Kidney (tissue), 14 donors: Measurements from ENCODE around the gene ARHGEF3. TPM values are rescaled to one million over a fixed set of nuclear protein-coding genes. Genes with fewer than 3 reads are reported as not detected.

Experiments used
- DNase-seq, 5 donors: peaks; one replicate each; pipeline ENCODE4 v3.0.0-alpha.2; 2013 to 2020
- FAIRE-seq: peaks from 2 replicates; lab custom pipeline; 2012; peaks lifted over from hg19 to GRCh38; lab: Jason Lieb, UNC
- H3K27ac ChIP-seq, 2 donors: one replicate each; pipeline ENCODE4 v1.7.0; 2013; ENCODE audit warnings: low read depth in 2 of 2, low read length in 2 of 2, inconsistent platforms in 1 of 2
- H3K27me3 ChIP-seq: one replicate; pipeline ENCODE4 v1.7.1; 2013; ENCODE audit warnings: low read length, inconsistent platforms; ENCODE audit not compliant: control insufficient read depth, insufficient read depth
- H3K36me3 ChIP-seq, 3 donors: one replicate each; pipeline versions ENCODE4 v1.7.0 to v1.7.1; 2013; ENCODE audit warnings: low read length in 3 of 3, control low read depth in 1 of 3, inconsistent platforms in 1 of 3; ENCODE audit not compliant: insufficient read depth in 3 of 3, control insufficient read depth in 2 of 3
- H3K4me1 ChIP-seq, 3 donors: one replicate each; pipeline versions ENCODE4 v1.7.0 to v1.7.1; 2013; ENCODE audit warnings: low read length in 3 of 3, inconsistent platforms in 1 of 3, low read depth in 1 of 3; ENCODE audit not compliant: control insufficient read depth in 2 of 3, insufficient read depth in 2 of 3
- H3K4me3 ChIP-seq, 3 donors: one replicate each; pipeline versions ENCODE4 v1.7.0 to v1.8.1; 2013; ENCODE audit warnings: low read length in 3 of 3, control low read depth in 1 of 3, inconsistent platforms in 1 of 3
- H3K9ac ChIP-seq, 3 donors: one replicate each; pipeline versions ENCODE4 v1.7.0 to v1.7.1; 2013; ENCODE audit warnings: low read length in 3 of 3, control low read depth in 1 of 3, inconsistent platforms in 1 of 3
- H3K9me3 ChIP-seq, 3 donors: one replicate each; pipeline versions ENCODE4 v1.7.0 to v1.7.1; 2013; ENCODE audit warnings: low read length in 3 of 3, control low read depth in 1 of 3, inconsistent platforms in 1 of 3; ENCODE audit not compliant: control insufficient read depth in 2 of 3, insufficient read depth in 1 of 3
- intact Hi-C: fragments of 100-400 bp; cut with DNase I; formaldehyde crosslinking; loops from one replicate; pipeline ENCODE4 v1.11.1; 2022
- polyA plus RNA-seq: library from polyadenylated mRNA; stranded (reverse); fragments of 350-450 nt; fragmentation: Illumina TruSeq; extraction: RNeasy Lipid Tissue Mini Kit (QIAGEN cat#74804); gene quantifications from one replicate; pipeline ENCODE4 v1.2.3, GENCODE V29; 2014; ENCODE audit warnings: low read depth, low replicate concordance; ENCODE audit not compliant: insufficient read depth
- total RNA-seq: library from RNA; stranded (reverse); fragmentation: NEBNext Ultra II Directional; extraction: Animal tissue kit (Norgen Biotek cat#: 25700); gene quantifications from one replicate; pipeline ENCODE4 v1.2.1, GENCODE V29; 2021
- TF ChIP-seq, protein P1 (sequence below): IDR thresholded peaks from 3 replicates; pipeline ENCODE4 v1.5.1; 2012; ENCODE audit warnings: mild to moderate bottlenecking, moderate library complexity, borderline replicate concordance; ENCODE audit not compliant: insufficient read depth; ENCODE audit errors: extremely low read depth
- donor health status: control.
- donor health status: control.
- donor health status: control.
- donor health status: control.
- donor health status: control.
- donor health status: DM: yes; HTN: yes; CAD: no.
- donor health status: Normal renal cell carcinoma (clear cell type).

ARHGEF3 gene
- total and polyA plus RNA-seq, 2 donors from 2014 or later = 25.8 to 56.3 TPM

DNA sequence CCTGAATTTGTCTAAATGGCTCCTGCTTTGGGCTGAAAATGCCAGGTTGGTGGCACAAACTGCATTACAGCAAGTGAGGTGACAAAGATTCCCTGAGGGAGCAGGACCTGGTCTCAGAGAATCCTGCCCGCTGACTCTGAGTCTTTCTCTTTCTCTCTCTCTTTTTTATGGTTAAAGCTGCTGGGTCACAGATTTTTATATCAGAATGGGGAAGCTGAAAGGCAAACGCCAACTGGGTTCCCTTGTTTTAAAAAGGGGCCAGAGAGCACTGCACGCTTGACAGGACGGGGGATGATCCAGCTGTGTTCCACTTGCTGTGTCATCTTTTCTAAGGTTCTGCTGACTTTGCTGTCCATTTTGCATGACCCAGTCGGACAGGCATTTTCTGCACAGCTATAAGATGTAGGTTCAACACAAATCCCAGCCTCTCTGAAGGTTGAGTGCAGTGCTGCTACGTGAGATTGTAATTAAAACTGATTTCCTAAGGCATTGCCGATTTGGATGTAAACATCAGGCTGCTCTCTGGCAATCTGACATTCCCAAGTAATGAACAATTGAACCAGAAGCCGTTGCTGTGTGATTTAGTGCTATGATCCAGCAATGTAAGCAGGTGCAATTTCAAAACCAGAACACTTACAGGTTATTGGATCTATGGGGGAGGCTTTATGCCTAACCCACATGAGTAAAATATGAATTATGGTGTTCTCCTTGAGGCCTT, 25.8 kb downstream of the ARHGEF3 start:
- Histone ChIP-seq H3K4me3 (peak overlapping the region in 2 of 3 donors; percentile 4 to 42), H3K36me3 (peaks cover 0 to 15% (median 6%) of the 10 kb centered on the region in 3 donors), H3K27ac (peak overlapping the region in 1 of 2 donors; percentile 20), H3K4me1 (peaks cover 0 to 35% (median 11%) of the 10 kb centered on the region in 3 donors), H3K27me3 (no peaks in the 10 kb centered on the region), H3K9me3 (no peaks in the 10 kb centered on the region), H3K9ac (no peak overlapping the region)
- peak in 3 of 5 donors; percentile 36 to 52 (median 47) for DNase-seq
- no peak for FAIRE-seq
- TF ChIP-seq, protein P1, sequence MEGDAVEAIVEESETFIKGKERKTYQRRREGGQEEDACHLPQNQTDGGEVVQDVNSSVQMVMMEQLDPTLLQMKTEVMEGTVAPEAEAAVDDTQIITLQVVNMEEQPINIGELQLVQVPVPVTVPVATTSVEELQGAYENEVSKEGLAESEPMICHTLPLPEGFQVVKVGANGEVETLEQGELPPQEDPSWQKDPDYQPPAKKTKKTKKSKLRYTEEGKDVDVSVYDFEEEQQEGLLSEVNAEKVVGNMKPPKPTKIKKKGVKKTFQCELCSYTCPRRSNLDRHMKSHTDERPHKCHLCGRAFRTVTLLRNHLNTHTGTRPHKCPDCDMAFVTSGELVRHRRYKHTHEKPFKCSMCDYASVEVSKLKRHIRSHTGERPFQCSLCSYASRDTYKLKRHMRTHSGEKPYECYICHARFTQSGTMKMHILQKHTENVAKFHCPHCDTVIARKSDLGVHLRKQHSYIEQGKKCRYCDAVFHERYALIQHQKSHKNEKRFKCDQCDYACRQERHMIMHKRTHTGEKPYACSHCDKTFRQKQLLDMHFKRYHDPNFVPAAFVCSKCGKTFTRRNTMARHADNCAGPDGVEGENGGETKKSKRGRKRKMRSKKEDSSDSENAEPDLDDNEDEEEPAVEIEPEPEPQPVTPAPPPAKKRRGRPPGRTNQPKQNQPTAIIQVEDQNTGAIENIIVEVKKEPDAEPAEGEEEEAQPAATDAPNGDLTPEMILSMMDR = no peak
- intact Hi-C loops = no loop called here

DNA sequence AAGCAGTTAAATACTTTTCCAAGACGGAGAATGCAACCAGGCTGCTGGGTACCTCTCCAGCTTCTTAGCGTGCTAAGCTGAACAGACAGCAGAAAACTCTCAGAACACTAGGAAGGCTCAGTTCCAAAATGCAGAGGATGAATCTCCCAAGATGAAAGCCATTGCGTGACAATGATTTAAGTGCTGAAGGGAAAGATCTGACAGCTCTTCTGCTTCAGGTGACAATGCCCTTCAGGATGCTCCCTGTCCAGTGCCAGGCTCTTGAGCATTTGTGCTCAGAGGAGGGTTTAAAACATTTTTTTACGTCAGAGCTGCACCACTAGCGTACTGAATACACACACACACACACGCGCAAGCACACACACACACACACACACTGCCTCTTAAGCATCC, 26.3 kb downstream of the ARHGEF3 start:
- Histone ChIP-seq H3K4me1 (peaks cover 0 to 35% (median 11%) of the 10 kb centered on the region in 3 donors), H3K27me3 (no peaks in the 10 kb centered on the region), H3K9me3 (no peaks in the 10 kb centered on the region), H3K4me3 (peak overlapping the region in 2 of 3 donors; percentile 2 to 42), H3K9ac (no peak overlapping the region), H3K36me3 (peaks cover 0 to 17% (median 6%) of the 10 kb centered on the region in 3 donors), H3K27ac (peak overlapping the region in 1 of 2 donors; percentile 20)
- TF ChIP-seq, protein P1 = no peak
- FAIRE-seq (no peak), DNase-seq (peak in 1 of 5 donors; percentile 36)
- intact Hi-C loops = no loop called here

DNA sequence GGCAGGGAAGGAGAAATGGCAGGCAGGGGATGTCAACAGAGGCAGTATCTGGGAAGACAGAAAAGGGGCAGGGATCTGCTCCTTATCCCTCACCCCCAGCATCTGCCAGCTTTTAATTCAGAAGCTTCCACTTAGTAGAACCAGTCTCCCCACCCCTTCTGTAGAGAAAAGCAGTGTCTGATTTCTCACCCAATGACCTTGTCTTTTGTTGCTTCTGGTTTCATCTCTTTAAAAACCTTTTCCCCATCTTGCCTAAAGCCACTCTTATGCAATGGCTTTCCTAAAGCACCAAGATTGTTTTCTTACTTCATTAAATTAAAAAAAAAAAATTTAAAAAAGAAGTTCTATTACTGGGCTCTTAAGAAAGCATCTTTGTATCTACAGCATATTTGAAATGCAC, 27.8 kb downstream of the ARHGEF3 start:
- Histone ChIP-seq H3K4me3 (no peak overlapping the region), H3K4me1 (peaks cover under 1 to 44% (median 14%) of the 10 kb centered on the region in 3 donors), H3K9ac (no peak overlapping the region), H3K36me3 (peaks cover 0 to 18% (median 6%) of the 10 kb centered on the region in 3 donors), H3K9me3 (no peaks in the 10 kb centered on the region), H3K27ac (no peak overlapping the region), H3K27me3 (no peaks in the 10 kb centered on the region)
- TF ChIP-seq, protein P1 = no peak
- DNase-seq = peak in 2 of 5 donors; percentile 25 to 49
- intact Hi-C loops = no loop called here
- FAIRE-seq = no peak
